Kidney (tissue), 14 donors: ENCODE results near the gene ADPRS. TPM values are rescaled to one million over a fixed set of nuclear protein-coding genes. Genes with fewer than 3 reads are reported as not detected.

ENCODE experiments used
- DNase-seq, 5 donors: peaks; one replicate each; pipeline ENCODE4 v3.0.0-alpha.2; 2013 to 2020
- FAIRE-seq: peaks from 2 replicates; lab custom pipeline; 2012; peaks lifted over from hg19 to GRCh38; lab: Jason Lieb, UNC
- H3K27ac ChIP-seq, 2 donors: one replicate each; pipeline ENCODE4 v1.7.0; 2013; ENCODE audit warnings: low read depth in 2 of 2, low read length in 2 of 2, inconsistent platforms in 1 of 2
- H3K27me3 ChIP-seq: one replicate; pipeline ENCODE4 v1.7.1; 2013; ENCODE audit warnings: low read length, inconsistent platforms; ENCODE audit not compliant: control insufficient read depth, insufficient read depth
- H3K36me3 ChIP-seq, 3 donors: one replicate each; pipeline versions ENCODE4 v1.7.0 to v1.7.1; 2013; ENCODE audit warnings: low read length in 3 of 3, control low read depth in 1 of 3, inconsistent platforms in 1 of 3; ENCODE audit not compliant: insufficient read depth in 3 of 3, control insufficient read depth in 2 of 3
- H3K4me1 ChIP-seq, 3 donors: one replicate each; pipeline versions ENCODE4 v1.7.0 to v1.7.1; 2013; ENCODE audit warnings: low read length in 3 of 3, inconsistent platforms in 1 of 3, low read depth in 1 of 3; ENCODE audit not compliant: control insufficient read depth in 2 of 3, insufficient read depth in 2 of 3
- H3K4me3 ChIP-seq, 3 donors: one replicate each; pipeline versions ENCODE4 v1.7.0 to v1.8.1; 2013; ENCODE audit warnings: low read length in 3 of 3, control low read depth in 1 of 3, inconsistent platforms in 1 of 3
- H3K9ac ChIP-seq, 3 donors: one replicate each; pipeline versions ENCODE4 v1.7.0 to v1.7.1; 2013; ENCODE audit warnings: low read length in 3 of 3, control low read depth in 1 of 3, inconsistent platforms in 1 of 3
- H3K9me3 ChIP-seq, 3 donors: one replicate each; pipeline versions ENCODE4 v1.7.0 to v1.7.1; 2013; ENCODE audit warnings: low read length in 3 of 3, control low read depth in 1 of 3, inconsistent platforms in 1 of 3; ENCODE audit not compliant: control insufficient read depth in 2 of 3, insufficient read depth in 1 of 3
- intact Hi-C: fragments of 100-400 bp; cut with DNase I; formaldehyde crosslinking; loops from one replicate; pipeline ENCODE4 v1.11.1; 2022
- polyA plus RNA-seq: library from polyadenylated mRNA; stranded (reverse); fragments of 350-450 nt; fragmentation: Illumina TruSeq; extraction: RNeasy Lipid Tissue Mini Kit (QIAGEN cat#74804); gene quantifications from one replicate; pipeline ENCODE4 v1.2.3, GENCODE V29; 2014; ENCODE audit warnings: low read depth, low replicate concordance; ENCODE audit not compliant: insufficient read depth
- total RNA-seq: library from RNA; stranded (reverse); fragmentation: NEBNext Ultra II Directional; extraction: Animal tissue kit (Norgen Biotek cat#: 25700); gene quantifications from one replicate; pipeline ENCODE4 v1.2.1, GENCODE V29; 2021
- TF ChIP-seq, protein P1 (sequence below): IDR thresholded peaks from 3 replicates; pipeline ENCODE4 v1.5.1; 2012; ENCODE audit warnings: mild to moderate bottlenecking, moderate library complexity, borderline replicate concordance; ENCODE audit not compliant: insufficient read depth; ENCODE audit errors: extremely low read depth
- donor health status: control.
- donor health status: control.
- donor health status: control.
- donor health status: control.
- donor health status: control.
- donor health status: DM: yes; HTN: yes; CAD: no.
- donor health status: Normal renal cell carcinoma (clear cell type).

The ADPRS gene
- total and polyA plus RNA-seq, 2 donors from 2014 or later, result 26.9 to 36.4 TPM

DNA sequence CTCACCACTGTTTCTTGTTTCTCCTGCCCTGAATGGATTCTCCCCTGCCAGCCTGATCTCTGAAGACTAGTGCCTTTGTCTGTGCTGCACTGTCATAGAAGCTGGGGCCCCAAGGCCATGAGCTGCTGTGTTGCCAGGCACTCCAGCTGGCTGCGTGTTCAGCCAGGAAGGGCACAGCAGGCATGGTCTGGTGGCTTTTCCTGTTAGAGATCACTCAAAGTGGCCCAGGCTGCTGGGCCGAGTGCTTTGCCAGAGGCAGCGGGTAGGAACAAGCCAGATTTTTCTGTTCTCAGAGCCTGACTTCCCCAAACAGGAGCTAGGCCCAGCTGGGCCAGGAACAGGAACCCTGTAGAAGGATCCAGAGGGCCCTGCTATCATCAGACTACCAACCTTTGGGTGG is 5.2 kb downstream of the ADPRS start:
- H3K36me3 ChIP-seq, result peaks cover 6 to 34% (median 15%) of the 10 kb centered on the region in 3 donors
- intact Hi-C loops, result no loop called here
- H3K4me3 ChIP-seq, result no peak overlapping the region
- no peak overlapping the region for H3K27ac ChIP-seq
- DNase-seq (no peak), FAIRE-seq (no peak)
- H3K9me3 ChIP-seq, result no peaks in the 10 kb centered on the region
- no peaks in the 10 kb centered on the region for H3K27me3 ChIP-seq
- H3K4me1 ChIP-seq, result peaks cover 0 to 14% (median 2%) of the 10 kb centered on the region in 3 donors
- no peak overlapping the region for H3K9ac ChIP-seq
- TF ChIP-seq, protein P1, sequence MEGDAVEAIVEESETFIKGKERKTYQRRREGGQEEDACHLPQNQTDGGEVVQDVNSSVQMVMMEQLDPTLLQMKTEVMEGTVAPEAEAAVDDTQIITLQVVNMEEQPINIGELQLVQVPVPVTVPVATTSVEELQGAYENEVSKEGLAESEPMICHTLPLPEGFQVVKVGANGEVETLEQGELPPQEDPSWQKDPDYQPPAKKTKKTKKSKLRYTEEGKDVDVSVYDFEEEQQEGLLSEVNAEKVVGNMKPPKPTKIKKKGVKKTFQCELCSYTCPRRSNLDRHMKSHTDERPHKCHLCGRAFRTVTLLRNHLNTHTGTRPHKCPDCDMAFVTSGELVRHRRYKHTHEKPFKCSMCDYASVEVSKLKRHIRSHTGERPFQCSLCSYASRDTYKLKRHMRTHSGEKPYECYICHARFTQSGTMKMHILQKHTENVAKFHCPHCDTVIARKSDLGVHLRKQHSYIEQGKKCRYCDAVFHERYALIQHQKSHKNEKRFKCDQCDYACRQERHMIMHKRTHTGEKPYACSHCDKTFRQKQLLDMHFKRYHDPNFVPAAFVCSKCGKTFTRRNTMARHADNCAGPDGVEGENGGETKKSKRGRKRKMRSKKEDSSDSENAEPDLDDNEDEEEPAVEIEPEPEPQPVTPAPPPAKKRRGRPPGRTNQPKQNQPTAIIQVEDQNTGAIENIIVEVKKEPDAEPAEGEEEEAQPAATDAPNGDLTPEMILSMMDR, result no peak

- TF ChIP-seq, protein P1, result no peak
- DNase-seq (peak in 1 of 5 donors; percentile 30), FAIRE-seq (no peak)
- Histone ChIP-seq H3K4me1 (peaks cover 0 to 10% (median 1%) of the 10 kb centered on the region in 3 donors), H3K27me3 (no peaks in the 10 kb centered on the region), H3K4me3 (no peak overlapping the region), H3K27ac (peak overlapping the region; percentile 27 to 32), H3K36me3 (peaks cover 6 to 34% (median 15%) of the 10 kb centered on the region in 3 donors), H3K9me3 (no peaks in the 10 kb centered on the region), H3K9ac (no peak overlapping the region)
- intact Hi-C loops, result no loop called here
These were observed 5.9 kb downstream of the ADPRS start for GRCh38 chr1:36094621-36095061.

DNA sequence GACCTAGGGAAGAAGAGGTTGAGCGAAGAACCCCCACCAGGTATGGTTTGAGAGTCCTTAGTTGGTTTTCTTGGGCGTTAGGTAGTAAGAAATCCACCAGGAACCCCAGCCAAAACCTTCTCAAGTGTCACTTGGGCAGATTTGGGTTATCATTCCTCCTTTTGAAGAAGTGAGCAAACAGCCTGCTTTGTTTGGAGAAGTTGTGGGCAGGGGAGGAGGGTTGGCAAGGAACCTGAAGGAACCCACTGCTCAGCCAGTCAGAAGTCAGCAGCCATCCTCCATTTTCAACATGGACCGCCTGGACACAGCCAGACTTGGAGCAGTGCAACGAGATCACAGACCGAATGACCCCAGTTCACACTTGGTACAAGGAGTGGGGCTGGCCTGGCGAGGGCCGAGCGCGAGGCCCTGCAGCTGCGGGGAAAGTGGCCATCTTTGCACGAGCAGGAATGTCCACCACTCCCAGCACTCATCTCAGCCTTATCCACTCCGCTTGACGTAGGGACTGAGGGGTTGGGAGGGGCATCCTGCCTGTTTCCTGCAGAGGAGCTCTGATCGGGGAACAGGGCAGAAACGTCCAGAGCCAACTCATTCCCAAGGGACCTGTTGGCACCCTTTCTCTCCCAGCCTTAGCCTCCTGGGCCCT is 7.2 kb downstream of the ADPRS start:
- DNase-seq (peak in 1 of 5 donors; percentile 59), FAIRE-seq (no peak)
- Histone ChIP-seq H3K4me1 (peaks cover 0 to 9% (median 0%) of the 10 kb centered on the region in 3 donors), H3K9me3 (no peaks in the 10 kb centered on the region), H3K27me3 (no peaks in the 10 kb centered on the region), H3K27ac (no peak overlapping the region), H3K9ac (no peak overlapping the region), H3K4me3 (no peak overlapping the region), H3K36me3 (peaks cover 4 to 34% (median 15%) of the 10 kb centered on the region in 3 donors)
- TF ChIP-seq, protein P1, result no peak
- intact Hi-C loops, result no loop called here
